Panc1 (cell line): ENCODE measurements around the gene MIOX.

Experiments
- CTCF ChIP-seq: fragments of 450-650 bp; IDR thresholded peaks from 2 replicates; pipeline ENCODE4 v1.5.1; 2017; ENCODE audit warnings: mild to moderate bottlenecking
- POLR2AphosphoS5 ChIP-seq: IDR thresholded peaks from 2 replicates; pipeline ENCODE4 v1.6.1; 2012; ENCODE audit warnings: mild to moderate bottlenecking, low read depth, low read length, moderate library complexity
- REST ChIP-seq, 2 experiments: IDR thresholded peaks; 2 replicates each; pipeline ENCODE4 v1.6.1; 2011 to 2012; ENCODE audit warnings: low read depth in 2 of 2, control low read depth in 1 of 2, low read length in 1 of 2, mild to moderate bottlenecking in 1 of 2, moderate library complexity in 1 of 2; ENCODE audit not compliant: insufficient read depth in 1 of 2
- TCF7L2 ChIP-seq: IDR thresholded peaks from 2 replicates; pipeline ENCODE4 v1.6.1; 2011; ENCODE audit warnings: mild to moderate bottlenecking, low read depth, low read length, inconsistent platforms

- TF ChIP-seq CTCF (no peak; the same call in 1 of the 2 replicates), POLR2AphosphoS5 (no peak), REST (IDR thresholded peaks at IDR 0.05; ENCODE audit: insufficient read depth in 1 of 2, low read depth in 2 of 2, low read length in 1 of 2) (no peak), TCF7L2 (no peak)
Measured at GRCh38 chr22:50473088-50473487, 13.6 kb upstream of the MIOX start.
